GM18951 (cell line): ENCODE measurements around the gene PRKAB2.
"Not testable (repeated sequence)": the region's sequence is repeated elsewhere in the genome, so short reads cannot be mapped to it uniquely, and the experiment has no call there.

Experiments used
- POLR2A ChIP-seq: IDR thresholded peaks from 4 replicates; pipeline ENCODE4 v1.6.1; 2011; ENCODE audit warnings: mild to moderate bottlenecking; ENCODE audit not compliant: insufficient read length, insufficient read depth; ENCODE audit errors: extremely low read depth
- in situ Hi-C: fragments of 300-500 bp; cut with MboI; formaldehyde crosslinking; loops from one replicate; pipeline ENCODE4 v1.12.0; 2022; ENCODE audit warnings: low sequenced_read_pairs, mixed read lengths, inconsistent platforms; ENCODE audit not compliant: unreplicated experiment

PRKAB2 gene

GRCh38 chr1:147111381-147112130 lies 60.7 kb downstream of the PRKAB2 start:
- in situ Hi-C loops, result no loop called here
- no peak for TF ChIP-seq POLR2A

- TF ChIP-seq POLR2A, result no peak
- in situ Hi-C loops, result no loop called here
Measured at GRCh38 chr1:147110872-147111271, 61.4 kb downstream of the PRKAB2 start.

- in situ Hi-C loops, result no loop called here
- TF ChIP-seq POLR2A, result no peak
Measured at GRCh38 chr1:147110434-147110833, 61.8 kb downstream of the PRKAB2 start.

- no peak for TF ChIP-seq POLR2A
- in situ Hi-C loops, result no loop called here
Measured at GRCh38 chr1:147109762-147110161, 62.5 kb downstream of the PRKAB2 start.

- in situ Hi-C loops, result no loop called here
- TF ChIP-seq POLR2A, result no peak
Measured at GRCh38 chr1:147109041-147109440, 63.2 kb downstream of the PRKAB2 start.

GRCh38 chr1:147106407-147106881 lies 65.8 kb downstream of the PRKAB2 start:
- in situ Hi-C loops, result not testable (repeated sequence)

- TF ChIP-seq POLR2A, result no peak
- in situ Hi-C loops, result no loop called here
Measured at GRCh38 chr1:147105909-147106308, 66.4 kb downstream of the PRKAB2 start.
